Osteocyte (in vitro differentiated cells): Measurements from ENCODE around the gene CREB5. TPM values are rescaled to one million over a fixed set of nuclear protein-coding genes. Genes with fewer than 3 reads are reported as not detected.
A peak's percentile ranks its signal among the peaks of the same experiment; 100 is the strongest.

Experiments
- DNase-seq: peaks from one replicate; pipeline ENCODE4 v3.0.0; 2021; ENCODE audit warnings: mixed read lengths; ENCODE audit not compliant: unreplicated experiment; ENCODE audit errors: extremely low spot score
- H3K27ac Mint-ChIP-seq: one replicate; pipeline ENCODE4 v1.8.0; 2021; ENCODE audit warnings: mild to moderate bottlenecking, mixed read lengths; ENCODE audit not compliant: unreplicated experiment
- H3K27me3 Mint-ChIP-seq: one replicate; pipeline ENCODE4 v1.8.0; 2021; ENCODE audit warnings: mixed read lengths; ENCODE audit not compliant: unreplicated experiment
- H3K36me3 Mint-ChIP-seq: one replicate; pipeline ENCODE4 v1.8.0; 2021; ENCODE audit warnings: mixed read lengths; ENCODE audit not compliant: unreplicated experiment
- H3K4me1 Mint-ChIP-seq: one replicate; pipeline ENCODE4 v1.8.0; 2021; ENCODE audit warnings: mixed read lengths; ENCODE audit not compliant: unreplicated experiment
- H3K4me3 Mint-ChIP-seq: one replicate; pipeline ENCODE4 v1.8.0; 2021; ENCODE audit warnings: mild to moderate bottlenecking, moderate library complexity, mixed read lengths; ENCODE audit not compliant: unreplicated experiment
- H3K9me3 Mint-ChIP-seq: one replicate; pipeline ENCODE4 v1.8.0; 2021; ENCODE audit warnings: mixed read lengths; ENCODE audit not compliant: unreplicated experiment
- CTCF ChIP-seq: fragments of 200-600 bp; sonication (generic); IDR thresholded peaks from 2 replicates; pipeline ENCODE4 v1.5.0; 2021; ENCODE audit warnings: antibody characterized with exemption, mild to moderate bottlenecking, moderate library complexity
- total RNA-seq: library from RNA; stranded (reverse); gene quantifications from 2 replicates; pipeline ENCODE4 v1.2.1, GENCODE V29; 2021

CREB5 gene
- total RNA-seq, 1 donor from 2014 or later, result 7.5 TPM

GRCh38 chr7:28536259-28536658 is 123.9 kb downstream of the CREB5 start:
- TF ChIP-seq CTCF, result peak; percentile 44

GRCh38 chr7:28539289-28539981 is 127.1 kb downstream of the CREB5 start:
- TF ChIP-seq CTCF, result no peak
- H3K4me1 Mint-ChIP-seq, result peaks cover 4% of the 10 kb centered on the region
- no peak overlapping the region for H3K27ac Mint-ChIP-seq
- no peak overlapping the region for H3K4me3 Mint-ChIP-seq
- H3K27me3 Mint-ChIP-seq, result no peaks in the 10 kb centered on the region
- no peaks in the 10 kb centered on the region for H3K9me3 Mint-ChIP-seq
- DNase-seq, result no peak
- no peaks in the 10 kb centered on the region for H3K36me3 Mint-ChIP-seq

More at GRCh38 chr7:28536259-28536658, 123.9 kb downstream of the CREB5 start:
- H3K4me3 Mint-ChIP-seq, result no peak overlapping the region
- H3K36me3 Mint-ChIP-seq, result peaks cover 4% of the 10 kb centered on the region
- no peak overlapping the region for H3K27ac Mint-ChIP-seq
- H3K27me3 Mint-ChIP-seq, result no peaks in the 10 kb centered on the region
- no peaks in the 10 kb centered on the region for H3K9me3 Mint-ChIP-seq
- no peak for DNase-seq
- H3K4me1 Mint-ChIP-seq, result peaks cover 16% of the 10 kb centered on the region

- Mint-ChIP-seq H3K4me3 (no peak overlapping the region), H3K36me3 (no peaks in the 10 kb centered on the region), H3K27me3 (no peaks in the 10 kb centered on the region), H3K27ac (no peak overlapping the region), H3K4me1 (no peaks in the 10 kb centered on the region), H3K9me3 (peaks cover 4% of the 10 kb centered on the region)
- no peak for DNase-seq
- TF ChIP-seq CTCF, result no peak
These were observed 130.1 kb downstream of the CREB5 start for GRCh38 chr7:28542410-28542809.

DNA sequence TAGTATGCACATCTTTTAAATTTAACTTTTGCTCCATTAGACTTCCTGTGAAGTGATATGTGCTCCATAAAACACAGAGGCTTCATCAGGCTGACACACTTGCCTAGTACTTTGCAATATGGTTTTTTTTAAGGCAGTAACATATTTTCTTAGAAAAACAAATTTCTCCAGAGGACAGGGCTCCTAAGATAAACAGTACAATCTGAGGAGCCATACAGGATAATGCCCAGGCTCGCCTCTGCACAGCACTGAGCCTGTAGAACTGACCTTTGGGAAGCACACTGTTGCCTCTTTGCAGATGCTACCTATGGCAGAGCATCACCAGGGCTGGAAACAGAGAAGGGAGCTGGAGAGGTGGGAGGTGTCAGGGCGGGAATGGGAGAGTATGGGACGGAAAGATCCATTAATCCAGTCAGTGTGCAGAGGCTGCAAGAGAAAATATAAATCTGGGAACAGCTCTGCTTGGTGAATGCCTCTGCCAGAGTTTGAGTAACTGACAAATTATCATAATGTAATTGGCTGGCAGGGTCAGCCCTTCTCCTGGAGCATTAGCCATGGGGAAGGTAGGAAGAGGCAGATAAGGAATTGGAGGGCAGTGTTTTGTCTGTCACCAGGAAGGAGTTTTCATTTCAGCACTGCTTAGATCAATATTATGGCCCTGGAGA is 132.3 kb downstream of the CREB5 start:
- no peaks in the 10 kb centered on the region for H3K36me3 Mint-ChIP-seq
- H3K4me1 Mint-ChIP-seq, result no peaks in the 10 kb centered on the region
- no peak for TF ChIP-seq CTCF
- no peak overlapping the region for H3K27ac Mint-ChIP-seq
- H3K4me3 Mint-ChIP-seq, result no peak overlapping the region
- DNase-seq, result no peak
- peaks cover 4% of the 10 kb centered on the region for H3K9me3 Mint-ChIP-seq
- H3K27me3 Mint-ChIP-seq, result no peaks in the 10 kb centered on the region

GRCh38 chr7:28546067-28546466 is 133.7 kb downstream of the CREB5 start:
- no peak for DNase-seq
- H3K27me3 Mint-ChIP-seq, result peaks cover 3% of the 10 kb centered on the region
- no peak for TF ChIP-seq CTCF
- H3K4me1 Mint-ChIP-seq, result no peaks in the 10 kb centered on the region
- H3K9me3 Mint-ChIP-seq, result peaks cover 4% of the 10 kb centered on the region
- H3K27ac Mint-ChIP-seq, result no peak overlapping the region
- no peaks in the 10 kb centered on the region for H3K36me3 Mint-ChIP-seq
- H3K4me3 Mint-ChIP-seq, result no peak overlapping the region
